ENCODE data around the gene KCNJ18.
"Not testable (repeated sequence)": the region's sequence is repeated elsewhere in the genome, so short reads cannot be mapped to it uniquely, and the experiment has no call there.

Gene KCNJ18

GRCh38 chr17:21685061-21685795 is 7.1 kb upstream of the KCNJ18 start:
- DNase-seq (ENCODE audit: low read depth in 2 of 2): not testable (repeated sequence)

- no peak for DNase-seq (ENCODE audit: low read depth in 2 of 2)
Measured at GRCh38 chr17:21686165-21687015, 5.9 kb upstream of the KCNJ18 start.

DNA sequence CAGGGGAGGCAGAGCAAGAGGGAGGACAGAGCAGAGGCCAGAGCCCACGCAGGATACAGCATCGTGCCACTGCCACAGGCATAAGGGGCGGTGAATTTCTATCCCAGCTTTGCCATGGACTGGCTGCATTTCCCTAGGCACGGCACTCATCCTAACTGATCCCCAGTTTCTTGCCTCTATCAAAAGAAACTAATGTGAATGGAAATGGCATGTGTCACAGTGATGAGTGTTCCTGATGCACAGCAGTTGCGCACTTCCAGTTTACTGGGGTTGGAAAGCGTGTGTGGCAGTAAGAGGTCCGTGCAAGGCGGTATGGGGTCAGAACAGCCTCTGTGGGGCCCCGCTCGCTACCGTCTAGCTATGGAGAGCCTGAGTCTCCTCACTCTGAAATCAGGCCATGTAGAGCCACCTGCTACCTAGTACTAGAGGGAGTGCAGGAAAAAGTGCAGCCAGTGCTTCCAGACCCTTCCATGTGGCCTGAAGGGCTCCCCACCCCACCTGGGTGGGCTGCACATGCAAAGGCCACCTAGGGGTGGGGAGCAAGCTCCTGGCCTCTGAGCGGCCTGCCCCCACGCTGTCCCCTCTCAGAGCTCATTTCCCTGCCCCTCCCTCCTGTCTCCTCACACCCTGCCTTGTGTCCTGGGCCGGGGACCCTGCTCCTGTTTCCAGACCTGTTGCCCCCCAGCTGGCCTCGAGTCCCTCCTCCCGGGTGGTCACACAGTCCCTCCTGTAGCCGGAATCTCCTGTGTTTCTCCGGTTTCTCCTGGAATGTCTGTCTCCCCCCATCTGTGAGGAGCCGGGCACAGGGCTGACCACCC is 5.0 kb upstream of the KCNJ18 start:
- no peak for DNase-seq (ENCODE audit: low read depth in 2 of 2)

GRCh38 chr17:21688293-21688949 is 3.9 kb upstream of the KCNJ18 start:
- DNase-seq (ENCODE audit: low read depth in 2 of 2): no peak

GRCh38 chr17:21689604-21690003 is 2.7 kb upstream of the KCNJ18 start:
- DNase-seq (ENCODE audit: low read depth in 2 of 2): no peak

- not testable (repeated sequence) for DNase-seq (ENCODE audit: low read depth in 2 of 2)
Measured at GRCh38 chr17:21690811-21691210, 1.5 kb upstream of the KCNJ18 start.

DNA sequence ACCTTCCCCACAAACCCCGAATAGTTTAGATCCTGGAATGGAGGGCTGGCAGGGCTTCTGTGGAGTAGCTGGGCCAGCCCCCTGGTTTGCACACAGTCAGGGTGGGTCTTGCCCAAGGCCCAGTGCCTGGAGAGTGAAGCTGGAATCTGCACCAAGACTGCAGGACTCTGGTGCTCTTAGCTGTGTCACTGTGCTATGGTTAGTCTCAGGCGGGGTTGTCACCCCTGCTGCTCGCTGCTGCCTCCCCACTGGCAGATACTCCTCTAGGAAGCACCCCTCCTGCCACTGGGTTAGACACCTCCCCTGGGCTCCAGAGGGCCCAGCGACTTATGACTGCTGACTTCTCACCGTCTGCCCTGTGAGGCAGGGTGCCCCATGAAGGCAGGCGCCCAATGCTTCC is 842 bp upstream of the KCNJ18 start:
- DNase-seq (ENCODE audit: low read depth in 2 of 2): not testable (repeated sequence)

DNA sequence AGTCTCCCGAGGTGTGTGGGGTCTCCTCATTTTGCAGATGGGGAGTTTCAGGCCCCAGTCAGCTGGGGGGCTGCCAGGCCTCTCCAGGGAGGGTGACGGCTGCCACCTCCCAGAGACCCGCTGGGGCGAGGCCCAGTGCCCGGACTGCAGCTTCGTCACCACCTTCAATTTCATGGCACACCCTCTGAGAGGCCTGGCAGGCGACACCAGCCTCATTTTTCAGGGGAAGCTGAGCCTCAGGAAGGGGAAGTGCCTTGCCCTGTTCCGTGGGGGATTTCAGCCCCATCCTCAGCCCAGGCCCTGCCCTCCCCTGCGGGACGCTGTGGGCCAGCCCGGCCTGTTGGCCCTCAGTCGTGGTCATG is 362 bp downstream of the KCNJ18 start:
- DNase-seq (ENCODE audit: low read depth in 2 of 2): not testable (repeated sequence)

DNA sequence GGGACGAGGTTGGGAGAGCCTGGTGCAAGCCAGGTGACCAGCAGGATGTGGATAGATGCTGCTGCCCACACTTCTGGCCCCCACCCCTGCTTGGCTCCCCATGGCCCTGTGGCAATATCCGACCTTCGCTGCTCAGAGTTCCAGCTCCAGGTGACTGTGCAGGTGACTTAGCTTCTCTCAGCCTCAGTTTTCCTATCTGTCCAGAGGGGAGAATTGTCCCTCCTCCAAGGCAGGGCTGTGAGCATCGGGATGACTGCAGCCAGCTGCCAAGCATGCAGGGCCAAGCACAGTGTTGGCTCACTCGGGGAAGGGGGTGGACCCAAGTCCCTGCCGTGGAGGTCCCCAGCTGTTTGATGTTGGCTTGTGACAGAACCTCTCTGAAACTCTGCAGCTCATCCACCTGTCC is 1.1 kb downstream of the KCNJ18 start:
- DNase-seq (ENCODE audit: low read depth in 2 of 2): not testable (repeated sequence)

- not testable (repeated sequence) for DNase-seq (ENCODE audit: low read depth in 2 of 2)
Measured at GRCh38 chr17:21693937-21694336, 1.6 kb downstream of the KCNJ18 start.

GRCh38 chr17:21696227-21696626 is 3.9 kb downstream of the KCNJ18 start:
- DNase-seq (ENCODE audit: low read depth in 2 of 2): not testable (repeated sequence)

- DNase-seq (ENCODE audit: low read depth in 2 of 2): not testable (repeated sequence)
Measured at GRCh38 chr17:21696842-21697507, 4.7 kb downstream of the KCNJ18 start.

- DNase-seq (ENCODE audit: low read depth in 2 of 2): not testable (repeated sequence)
Measured at GRCh38 chr17:21697508-21697860, 5.2 kb downstream of the KCNJ18 start.

DNA sequence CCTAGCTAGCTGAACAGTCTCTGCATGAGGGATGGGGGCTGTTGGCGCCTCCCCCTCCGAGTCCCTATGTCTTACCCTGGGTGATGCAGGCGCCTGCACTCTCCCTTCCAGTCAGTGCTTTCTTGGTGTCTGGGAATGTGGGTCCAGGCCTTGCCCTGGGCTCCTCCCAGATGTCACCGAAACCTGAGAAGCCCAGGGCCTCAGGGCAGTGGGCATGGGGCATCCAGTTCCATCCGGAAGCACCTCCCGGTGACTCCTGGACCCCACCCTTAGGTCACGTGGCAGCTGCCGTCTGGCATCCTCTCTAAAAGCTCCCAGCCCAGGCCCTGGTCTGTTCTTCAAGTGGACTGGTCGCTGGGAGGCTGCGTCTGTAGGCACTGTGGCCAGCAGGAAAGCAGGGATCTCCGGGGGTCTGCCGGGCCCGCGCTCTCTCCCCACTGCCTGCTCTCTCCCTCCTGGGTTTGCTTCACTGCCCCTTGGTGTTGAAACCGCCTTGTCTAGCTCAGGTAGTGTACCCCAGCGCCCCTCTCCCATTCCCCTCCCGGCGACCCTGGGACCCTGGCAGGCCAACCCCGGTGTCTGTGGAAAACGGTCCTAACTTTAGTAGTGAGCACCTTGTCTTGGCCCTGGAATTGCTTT is 6.2 kb downstream of the KCNJ18 start:
- DNase-seq (ENCODE audit: low read depth in 2 of 2): not testable (repeated sequence)

DNA sequence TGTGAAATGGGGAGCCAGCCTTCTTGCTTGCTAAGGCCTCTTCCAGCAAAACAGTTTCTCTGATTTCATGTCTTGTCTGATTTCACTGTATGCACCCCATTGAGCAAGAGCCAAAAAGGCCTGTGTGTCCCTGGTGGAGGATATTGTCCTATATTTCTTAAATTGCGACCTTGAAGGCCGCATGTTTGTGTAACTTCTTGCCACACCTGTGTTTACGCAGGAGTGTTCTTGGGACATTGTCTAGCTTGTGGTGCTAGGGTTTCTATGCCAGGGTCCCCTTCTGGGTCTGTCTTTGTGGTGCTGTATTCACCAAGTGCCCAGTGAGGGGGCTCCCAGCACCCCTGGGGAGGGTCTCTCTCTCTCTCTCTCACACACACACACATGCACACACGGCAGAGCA is 6.8 kb downstream of the KCNJ18 start:
- not testable (repeated sequence) for DNase-seq (ENCODE audit: low read depth in 2 of 2)

DNA sequence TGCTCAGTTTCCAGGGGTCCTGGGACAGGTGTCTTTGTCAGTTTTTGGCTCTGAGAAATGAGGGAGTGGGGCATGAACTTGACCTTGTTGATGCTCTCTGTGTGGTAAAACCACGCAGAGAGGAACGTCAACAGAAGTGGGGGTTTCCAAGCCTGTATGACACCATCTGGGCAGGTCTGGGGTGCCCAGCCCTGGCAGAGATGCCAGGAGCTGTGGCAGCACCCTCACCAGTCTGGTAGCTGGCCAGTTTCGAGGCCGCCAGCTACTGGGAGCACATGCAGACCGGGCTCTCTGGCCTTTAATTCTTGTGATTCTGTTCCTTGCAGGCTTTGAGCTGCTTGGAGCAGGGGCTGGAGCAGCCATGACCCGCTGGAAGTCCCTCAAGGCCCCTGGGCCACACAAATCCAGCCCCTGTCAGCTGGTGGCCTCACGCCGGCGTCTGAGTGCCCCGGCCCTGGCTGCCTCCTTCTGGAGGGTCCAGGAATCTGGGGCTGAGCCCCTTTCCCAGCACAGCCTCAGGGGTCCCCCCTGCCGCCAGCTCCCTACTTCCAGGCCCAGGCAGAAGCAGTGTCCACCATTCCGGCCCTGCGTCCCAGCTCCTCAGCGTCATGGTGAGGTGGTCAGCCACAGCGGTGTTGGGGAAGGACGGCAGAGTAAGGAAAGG is 7.4 kb downstream of the KCNJ18 start:
- DNase-seq (ENCODE audit: low read depth in 2 of 2): not testable (repeated sequence)

DNA sequence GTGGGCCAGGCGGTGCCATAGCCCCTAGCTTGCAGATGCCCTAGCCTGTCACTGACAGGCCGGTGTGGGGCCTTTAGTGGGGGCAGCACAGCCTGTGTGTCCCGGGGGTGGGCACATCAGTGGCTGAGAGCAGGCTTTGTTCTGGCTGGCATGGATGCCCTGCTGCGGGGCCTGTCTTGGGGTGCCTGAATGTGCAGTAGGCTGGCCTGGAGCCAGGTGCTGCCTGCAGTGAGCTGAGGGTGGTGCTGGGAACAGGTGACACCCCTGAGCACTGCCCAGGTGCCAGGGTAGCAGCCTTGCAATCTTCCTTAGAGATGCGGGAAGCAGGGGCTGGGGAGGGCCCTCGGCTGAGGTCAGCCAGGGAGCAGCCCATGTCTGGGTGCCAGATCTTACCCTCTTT is 8.8 kb downstream of the KCNJ18 start:
- DNase-seq (ENCODE audit: low read depth in 2 of 2): not testable (repeated sequence)

DNA sequence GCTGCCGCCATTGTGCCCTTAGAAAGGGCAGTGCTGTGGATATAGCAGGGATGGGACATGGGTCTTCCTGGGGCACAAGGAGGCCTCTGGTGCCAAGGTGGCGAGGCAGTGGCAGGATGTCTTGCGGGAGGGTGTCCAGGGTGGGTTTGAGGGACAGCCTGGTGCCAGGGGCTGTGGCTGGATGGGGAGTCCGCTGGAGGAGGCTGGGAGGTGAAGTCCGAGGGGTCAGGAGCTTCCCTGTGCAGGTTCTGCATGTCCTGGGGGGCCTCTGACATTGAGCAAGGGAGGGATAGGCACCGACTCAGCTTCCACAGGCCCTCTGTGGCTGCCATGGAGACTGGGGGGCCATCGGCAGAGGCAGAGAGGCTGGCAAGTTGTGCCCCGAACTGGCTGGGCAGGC is 9.7 kb downstream of the KCNJ18 start:
- not testable (repeated sequence) for DNase-seq (ENCODE audit: low read depth in 2 of 2)

GRCh38 chr17:21702521-21702920 is 10.2 kb downstream of the KCNJ18 start:
- not testable (repeated sequence) for DNase-seq (ENCODE audit: low read depth in 2 of 2)

All from stimulated activated CD4-positive, alpha-beta T cell treated with anti-CD3 and anti-CD28 coated beads, Interleukin-4, amount 100 ng/mL, for 48 hours (primary cell).